ENCODE measurements around the gene MYOZ2.
A peak's percentile ranks its signal among the peaks of the same experiment; 100 is the strongest.
"Not testable (repeated sequence)": the region's sequence is repeated elsewhere in the genome, so short reads cannot be mapped to it uniquely, and the experiment has no call there.

MYOZ2 gene

GRCh38 chr4:119128148-119128547 lies 7.5 kb upstream of the MYOZ2 start:
- DNase-seq (ENCODE audit: low read depth in 3 of 3), result no peak

GRCh38 chr4:119130365-119131065 lies 5.1 kb upstream of the MYOZ2 start:
- no peak for DNase-seq (ENCODE audit: low read depth in 3 of 3)

GRCh38 chr4:119131164-119131563 lies 4.5 kb upstream of the MYOZ2 start:
- DNase-seq (ENCODE audit: low read depth in 3 of 3), result no peak

- DNase-seq (ENCODE audit: low read depth in 3 of 3), result no peak
Measured at GRCh38 chr4:119132306-119132705, 3.3 kb upstream of the MYOZ2 start.

GRCh38 chr4:119136546-119136945 lies 914 bp downstream of the MYOZ2 start:
- DNase-seq (ENCODE audit: low read depth in 3 of 3), result no peak

GRCh38 chr4:119138046-119138445 lies 2.4 kb downstream of the MYOZ2 start:
- DNase-seq (ENCODE audit: low read depth in 3 of 3), result no peak

GRCh38 chr4:119139311-119139710 lies 3.7 kb downstream of the MYOZ2 start:
- no peak for DNase-seq (ENCODE audit: low read depth in 3 of 3)

GRCh38 chr4:119139822-119140252 lies 4.2 kb downstream of the MYOZ2 start:
- no peak for DNase-seq (ENCODE audit: low read depth in 3 of 3)

GRCh38 chr4:119141283-119141682 lies 5.7 kb downstream of the MYOZ2 start:
- not testable (repeated sequence) for DNase-seq (ENCODE audit: low read depth in 3 of 3)

GRCh38 chr4:119142833-119143232 lies 7.2 kb downstream of the MYOZ2 start:
- DNase-seq (ENCODE audit: low read depth in 3 of 3), result no peak

GRCh38 chr4:119143341-119143740 lies 7.7 kb downstream of the MYOZ2 start:
- not testable (repeated sequence) for DNase-seq (ENCODE audit: low read depth in 3 of 3)

- no peak for DNase-seq (ENCODE audit: low read depth in 3 of 3)
Measured at GRCh38 chr4:119149110-119149509, 13.5 kb downstream of the MYOZ2 start.

GRCh38 chr4:119151161-119151560 lies 15.5 kb downstream of the MYOZ2 start:
- DNase-seq (ENCODE audit: low read depth in 3 of 3), result no peak

GRCh38 chr4:119152741-119153140 lies 17.1 kb downstream of the MYOZ2 start:
- DNase-seq (ENCODE audit: low read depth in 3 of 3), result no peak

- no peak for DNase-seq (ENCODE audit: low read depth in 3 of 3)
Measured at GRCh38 chr4:119162174-119162573, 26.5 kb downstream of the MYOZ2 start.

GRCh38 chr4:119165767-119166166 lies 30.1 kb downstream of the MYOZ2 start:
- no peak for DNase-seq (ENCODE audit: low read depth in 3 of 3)

- DNase-seq (ENCODE audit: low read depth in 3 of 3), result no peak
Measured at GRCh38 chr4:119170195-119170594, 34.6 kb downstream of the MYOZ2 start.

GRCh38 chr4:119172223-119172622 lies 36.6 kb downstream of the MYOZ2 start:
- peak in 1 of 3 donors; percentile 2 for DNase-seq (ENCODE audit: low read depth in 3 of 3)

- not testable (repeated sequence) for DNase-seq (ENCODE audit: low read depth in 3 of 3)
Measured at GRCh38 chr4:119173729-119174361, 38.2 kb downstream of the MYOZ2 start.

GRCh38 chr4:119179011-119179410 lies 43.4 kb downstream of the MYOZ2 start:
- no peak for DNase-seq (ENCODE audit: low read depth in 3 of 3)

- no peak for DNase-seq (ENCODE audit: low read depth in 3 of 3)
Measured at GRCh38 chr4:119184128-119184527, 48.5 kb downstream of the MYOZ2 start.

- DNase-seq (ENCODE audit: low read depth in 3 of 3), result no peak
Measured at GRCh38 chr4:119189638-119190037, 54.0 kb downstream of the MYOZ2 start.

GRCh38 chr4:119190354-119190753 lies 54.7 kb downstream of the MYOZ2 start:
- no peak for DNase-seq (ENCODE audit: low read depth in 3 of 3)

- DNase-seq (ENCODE audit: low read depth in 3 of 3), result no peak
Measured at GRCh38 chr4:119191505-119191904, 55.9 kb downstream of the MYOZ2 start.

Measured in stimulated activated CD4-positive, alpha-beta T cell treated with anti-CD3 and anti-CD28 coated beads, TNF-alpha, amount 100 ng/mL, for 48 hours (primary cell).